Esophagus squamous epithelium (tissue), 4 donors: ENCODE measurements around the gene MRPS16.

Source experiments
- POLR2A ChIP-seq, 4 donors: fragments of 450-650 bp; IDR thresholded peaks; one replicate each; pipeline ENCODE4 v1.6.1; 2017; ENCODE audit warnings: antibody characterized with exemption in 4 of 4, mild to moderate bottlenecking in 4 of 4, moderate library complexity in 3 of 4
- TF ChIP-seq, protein P1 (sequence below), 6 experiments: fragments of 450-650 bp in 4 of 6; fragments of 200-600 bp in 2 of 6; sonication (generic) in 2 of 6; IDR thresholded peaks; one replicate each; pipeline ENCODE4 v1.5.1; 2016 to 2019; ENCODE audit warnings: antibody characterized with exemption in 6 of 6, mild to moderate bottlenecking in 4 of 6, moderate library complexity in 4 of 6

DNA sequence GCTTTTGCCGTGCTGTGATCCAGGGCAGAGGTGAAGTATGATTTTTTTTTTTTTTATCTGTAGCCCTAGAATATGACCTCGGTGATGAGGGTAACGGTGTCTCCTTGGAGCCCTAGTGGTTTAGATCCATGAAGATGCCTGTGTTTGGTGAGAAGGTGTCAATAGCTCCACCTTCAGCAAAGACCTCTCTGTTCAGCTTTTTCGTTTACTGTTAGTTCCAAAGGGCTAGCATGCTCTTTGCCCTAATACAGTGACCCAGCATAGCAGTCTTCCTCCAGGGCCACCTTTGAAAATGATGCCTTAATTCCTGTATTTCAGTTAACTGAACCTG, 746 bp upstream of the MRPS16 start:
- TF ChIP-seq, protein P1, sequence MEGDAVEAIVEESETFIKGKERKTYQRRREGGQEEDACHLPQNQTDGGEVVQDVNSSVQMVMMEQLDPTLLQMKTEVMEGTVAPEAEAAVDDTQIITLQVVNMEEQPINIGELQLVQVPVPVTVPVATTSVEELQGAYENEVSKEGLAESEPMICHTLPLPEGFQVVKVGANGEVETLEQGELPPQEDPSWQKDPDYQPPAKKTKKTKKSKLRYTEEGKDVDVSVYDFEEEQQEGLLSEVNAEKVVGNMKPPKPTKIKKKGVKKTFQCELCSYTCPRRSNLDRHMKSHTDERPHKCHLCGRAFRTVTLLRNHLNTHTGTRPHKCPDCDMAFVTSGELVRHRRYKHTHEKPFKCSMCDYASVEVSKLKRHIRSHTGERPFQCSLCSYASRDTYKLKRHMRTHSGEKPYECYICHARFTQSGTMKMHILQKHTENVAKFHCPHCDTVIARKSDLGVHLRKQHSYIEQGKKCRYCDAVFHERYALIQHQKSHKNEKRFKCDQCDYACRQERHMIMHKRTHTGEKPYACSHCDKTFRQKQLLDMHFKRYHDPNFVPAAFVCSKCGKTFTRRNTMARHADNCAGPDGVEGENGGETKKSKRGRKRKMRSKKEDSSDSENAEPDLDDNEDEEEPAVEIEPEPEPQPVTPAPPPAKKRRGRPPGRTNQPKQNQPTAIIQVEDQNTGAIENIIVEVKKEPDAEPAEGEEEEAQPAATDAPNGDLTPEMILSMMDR (IDR thresholded peaks at IDR 0.05): no peak
- no peak for TF ChIP-seq POLR2A (IDR thresholded peaks at IDR 0.05)
